Glomerular endothelial cell (primary cell): ENCODE measurements around the gene BICD1. TPM values are rescaled to one million over a fixed set of nuclear protein-coding genes. Genes with fewer than 3 reads are reported as not detected.

Experiments used
- DNase-seq: peaks from one replicate; pipeline ENCODE4 v3.0.0-alpha.2; 2011; ENCODE audit warnings: low read depth, low spot score; ENCODE audit errors: extremely low read depth
- total RNA-seq: library from RNA; depleted of rRNA; stranded (reverse); fragments of >200 nt; gene quantifications from 2 replicates; pipeline ENCODE4 v1.2.3, GENCODE V29; 2015

Gene BICD1
- total RNA-seq, 1 donor from 2014 or later, result 33.0 TPM

- no peak for DNase-seq
Measured at GRCh38 chr12:32100888-32101287, 5.8 kb upstream of the BICD1 start.

DNA sequence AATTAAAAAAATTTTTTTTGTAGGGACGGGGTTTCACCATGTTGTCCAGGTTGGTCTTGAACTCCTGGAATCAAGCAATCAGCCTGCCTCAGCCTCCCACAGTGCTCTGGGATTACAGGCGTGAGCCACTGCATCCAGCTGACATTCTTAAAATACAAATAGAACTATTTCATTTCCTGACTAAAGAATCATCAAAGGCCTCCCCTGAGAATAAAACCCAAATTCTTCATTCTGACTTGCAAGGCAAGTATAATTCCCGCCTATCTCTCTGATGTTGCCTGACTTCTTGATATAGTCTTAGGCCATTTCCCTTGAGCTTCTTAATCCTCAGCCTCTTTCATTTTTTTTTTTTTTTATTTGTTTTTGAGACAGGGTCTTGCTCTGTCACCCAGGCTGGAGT, 4.4 kb upstream of the BICD1 start:
- DNase-seq, result no peak

DNA sequence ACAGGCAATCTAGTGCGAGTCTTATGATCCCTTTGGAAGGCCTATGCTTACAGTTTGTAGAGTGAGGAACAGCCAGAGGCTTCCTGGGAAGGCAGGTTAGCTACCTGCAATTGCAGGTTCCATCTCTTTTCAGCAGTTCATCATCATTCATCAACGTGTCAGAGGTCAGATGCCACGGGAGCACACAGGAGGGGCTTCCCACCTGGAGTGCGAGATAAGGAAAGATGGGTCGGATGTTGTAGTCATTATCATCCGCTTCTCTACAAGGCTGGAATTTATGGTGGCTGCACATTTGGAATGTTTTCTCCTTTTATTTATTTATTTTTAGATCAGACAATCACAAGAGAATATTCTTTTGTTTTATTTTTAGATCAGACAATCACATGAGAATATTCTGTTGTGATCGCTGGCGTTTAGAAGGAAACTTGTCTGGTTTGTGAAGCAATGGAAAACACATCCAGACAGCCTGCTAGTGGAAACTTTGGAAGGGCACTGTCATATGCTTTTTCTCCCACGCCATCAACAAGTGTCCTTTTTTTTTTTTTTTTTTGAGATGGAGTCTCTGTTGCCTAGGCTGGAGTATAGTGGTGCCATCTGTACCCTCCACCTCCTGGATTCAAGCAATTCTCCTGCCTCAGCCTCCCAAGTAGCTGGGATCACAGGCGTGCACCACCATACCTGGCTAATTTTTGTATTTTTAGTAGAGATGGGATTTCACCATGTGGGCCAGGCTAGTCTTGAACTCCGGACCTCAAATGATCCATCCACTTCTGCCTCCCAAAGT, 1.9 kb upstream of the BICD1 start:
- no peak for DNase-seq

DNA sequence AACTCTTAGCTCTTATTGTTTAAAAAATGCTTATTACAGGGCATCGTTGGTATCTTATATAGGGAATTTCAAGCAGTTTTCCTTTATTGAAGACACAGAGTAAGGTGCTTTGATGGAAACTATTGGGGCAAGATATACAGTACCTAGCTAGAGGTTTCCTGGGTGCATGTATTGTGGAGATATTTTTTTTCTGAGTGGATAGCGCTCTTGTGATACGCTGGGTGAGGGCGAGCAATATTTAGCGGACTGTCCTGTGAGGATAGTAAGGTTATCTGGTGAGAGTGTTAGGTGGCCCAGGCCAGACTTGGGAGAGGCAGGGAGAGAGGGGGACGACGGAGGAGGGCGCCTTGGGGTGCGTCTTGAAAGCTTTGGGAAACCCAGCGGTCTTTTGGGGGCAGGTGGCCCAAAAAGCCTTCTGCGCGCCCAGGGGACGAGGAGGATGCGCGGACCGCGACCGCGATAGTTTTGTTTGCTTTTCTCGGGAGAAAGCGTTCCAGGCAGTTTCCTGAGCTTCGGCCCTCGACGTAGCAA, 596 bp upstream of the BICD1 start:
- DNase-seq, result no peak

DNA sequence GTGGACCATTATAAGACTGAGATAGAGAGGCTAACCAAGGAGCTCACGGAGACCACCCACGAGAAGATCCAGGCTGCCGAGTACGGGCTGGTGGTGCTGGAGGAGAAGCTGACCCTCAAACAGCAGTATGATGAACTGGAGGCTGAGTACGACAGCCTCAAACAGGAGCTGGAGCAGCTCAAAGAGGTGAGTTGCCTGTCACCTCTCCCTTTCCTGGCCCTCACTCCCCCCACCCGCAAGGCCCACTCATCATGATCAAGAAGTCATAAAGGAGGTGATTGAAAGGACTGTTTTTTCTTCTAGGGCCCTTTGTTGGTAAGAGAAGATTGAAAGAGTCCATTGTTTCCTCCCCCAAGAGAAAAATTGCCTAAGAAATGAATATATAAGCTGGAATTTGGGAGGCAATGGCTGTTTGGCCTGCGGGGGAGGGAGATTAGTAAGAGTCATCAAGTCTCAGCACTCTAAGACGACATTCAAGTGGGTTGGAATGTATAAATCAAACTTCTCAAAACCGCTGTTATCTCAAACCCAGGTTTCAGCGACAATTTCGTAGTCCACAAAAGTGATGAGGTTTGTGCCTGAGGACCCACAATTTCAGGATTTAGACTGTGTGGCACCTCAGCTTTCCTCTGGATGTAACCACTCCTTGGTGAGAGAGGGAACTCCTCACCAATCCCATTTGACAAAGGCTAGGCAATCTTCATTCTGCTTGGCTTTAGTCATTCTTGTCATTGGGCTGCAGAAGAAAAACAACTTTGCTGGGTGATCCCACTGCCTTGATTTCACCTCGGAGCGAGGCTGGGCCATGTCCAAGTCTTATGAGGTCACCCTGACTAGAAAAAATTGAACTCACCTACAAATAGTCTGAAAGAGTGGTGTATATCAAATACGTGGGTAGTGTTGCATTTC, 966 bp downstream of the BICD1 start:
- DNase-seq, result no peak

DNA sequence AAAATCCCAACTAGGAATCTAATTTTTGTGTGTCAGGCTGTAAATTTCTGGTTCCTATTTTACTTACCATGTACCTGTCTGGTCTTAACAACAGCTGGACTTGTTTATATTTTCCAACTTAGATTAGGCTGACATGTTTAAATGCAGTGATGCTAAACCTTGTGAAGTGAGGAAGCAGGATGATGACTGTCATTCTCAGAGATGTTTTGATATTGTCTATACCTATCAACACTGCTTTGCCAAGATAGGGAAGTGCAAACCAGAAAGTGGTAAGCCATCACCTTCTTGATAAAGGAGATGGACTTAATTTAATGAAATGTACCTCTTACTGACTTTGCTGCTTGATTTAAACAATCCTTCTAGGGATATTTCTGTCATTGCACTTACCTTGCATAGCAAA, 2.1 kb downstream of the BICD1 start:
- no peak for DNase-seq

- DNase-seq, result no peak
Measured at GRCh38 chr12:32110417-32110816, 3.8 kb downstream of the BICD1 start.

- no peak for DNase-seq
Measured at GRCh38 chr12:32110942-32111341, 4.3 kb downstream of the BICD1 start.

DNA sequence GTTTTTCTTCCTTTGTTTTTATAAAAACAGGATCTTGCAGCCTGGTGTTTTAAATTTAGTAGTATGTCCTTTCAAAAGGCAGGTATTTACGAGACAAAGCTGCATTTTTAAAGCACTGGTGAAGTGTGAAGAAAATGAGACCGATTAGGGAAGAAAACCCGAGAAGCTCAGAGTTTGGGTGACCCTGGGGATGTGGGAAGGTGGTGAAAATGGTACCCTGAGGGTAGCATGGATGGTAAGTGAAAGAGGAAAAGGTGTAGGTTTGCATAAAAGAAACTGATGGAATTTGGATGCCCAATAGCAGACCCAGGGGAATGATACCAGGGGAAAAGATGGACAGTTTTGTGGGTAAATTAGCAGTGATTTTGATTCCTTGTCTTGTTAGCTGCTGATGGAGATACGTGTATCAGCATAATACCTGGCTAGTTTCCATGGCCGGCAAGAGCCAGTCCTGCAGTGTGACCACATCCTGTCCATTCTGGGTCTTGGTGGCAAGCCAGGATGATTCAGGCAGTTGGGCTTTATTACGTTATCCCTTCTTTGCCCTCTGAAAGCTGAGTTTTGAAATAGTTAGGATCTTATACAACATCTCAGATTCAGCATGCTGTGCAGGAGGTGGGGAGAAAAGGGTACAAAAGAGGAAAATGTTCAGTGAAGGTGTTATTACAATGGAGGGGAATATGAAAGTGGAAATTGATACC, 8.9 kb downstream of the BICD1 start:
- peak; percentile 76 for DNase-seq

DNA sequence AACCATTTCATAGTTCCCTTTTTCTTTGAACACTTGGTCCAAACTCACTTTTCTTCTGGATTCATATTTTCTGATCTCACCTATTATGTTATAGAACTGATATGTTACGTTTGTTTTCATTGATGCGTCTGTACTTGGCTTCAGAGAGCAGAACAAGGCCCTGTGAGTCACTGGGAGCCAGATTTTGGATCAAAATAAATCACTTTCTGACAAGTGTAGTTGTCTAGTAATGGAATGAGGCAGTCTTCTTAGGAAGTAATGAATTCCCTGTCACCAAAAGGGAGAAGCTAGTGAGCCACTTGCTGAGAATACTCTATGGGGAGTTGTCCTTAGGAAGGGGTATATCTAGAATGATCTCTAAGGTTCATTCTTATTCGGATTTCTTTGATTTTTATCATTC, 10.2 kb downstream of the BICD1 start:
- no peak for DNase-seq

DNA sequence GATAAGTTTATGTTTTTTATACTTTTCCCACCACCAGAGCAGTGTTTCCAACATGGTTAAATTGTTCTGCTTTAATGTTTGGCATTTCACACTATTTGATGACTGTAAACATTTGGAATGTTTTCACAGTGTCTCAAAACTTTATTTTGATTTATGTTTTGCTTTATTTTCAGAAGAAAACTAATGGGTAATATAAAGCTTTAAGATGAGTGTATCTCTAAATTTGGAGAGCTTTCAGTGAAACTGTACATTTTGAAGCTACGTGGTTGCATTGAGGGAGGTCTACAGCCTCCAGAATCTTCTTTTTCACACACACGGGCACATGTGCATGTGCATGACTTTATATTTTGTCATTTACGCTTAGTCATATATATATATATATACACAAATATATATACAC, 10.7 kb downstream of the BICD1 start:
- DNase-seq, result no peak

DNA sequence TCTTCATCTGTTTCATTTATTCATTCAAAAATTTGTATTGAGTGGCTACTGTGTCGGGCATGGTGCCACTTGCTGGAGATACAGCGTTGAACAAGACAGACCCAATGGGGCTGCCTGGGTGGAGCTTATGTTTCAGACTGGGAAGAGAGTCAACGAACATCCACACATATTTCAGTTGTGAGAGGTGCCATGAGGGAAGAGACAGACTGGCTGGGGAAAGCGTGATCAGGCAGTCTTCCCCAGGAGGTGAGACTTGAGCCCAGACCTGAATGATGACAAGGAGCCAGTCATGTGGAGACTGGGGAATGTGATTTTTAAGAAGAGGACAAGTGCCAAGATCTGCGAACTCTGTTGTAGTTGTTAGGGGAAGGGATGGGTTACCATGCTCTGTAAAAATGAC, 12.2 kb downstream of the BICD1 start:
- DNase-seq, result no peak

DNA sequence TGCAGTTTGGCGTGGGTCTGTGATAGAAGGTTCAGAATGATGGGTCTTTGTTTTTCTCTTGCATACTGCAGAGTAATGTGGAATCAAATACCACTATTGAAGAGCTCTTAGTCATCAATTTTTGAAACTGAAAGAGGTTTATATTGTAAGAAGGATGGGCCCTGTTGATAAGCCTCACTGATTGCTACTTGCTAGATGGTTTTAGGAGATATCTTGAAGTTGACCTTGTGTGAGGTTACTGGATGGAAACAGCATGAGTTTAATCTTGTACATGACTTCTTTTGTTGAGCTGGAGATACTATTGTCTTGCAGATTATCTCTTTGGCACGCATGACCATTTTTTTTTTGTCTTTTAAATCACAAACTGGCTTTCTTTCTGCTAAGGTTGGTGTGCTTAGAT, 13.8 kb downstream of the BICD1 start:
- no peak for DNase-seq

GRCh38 chr12:32124637-32125036, 18.0 kb downstream of the BICD1 start:
- no peak for DNase-seq

DNA sequence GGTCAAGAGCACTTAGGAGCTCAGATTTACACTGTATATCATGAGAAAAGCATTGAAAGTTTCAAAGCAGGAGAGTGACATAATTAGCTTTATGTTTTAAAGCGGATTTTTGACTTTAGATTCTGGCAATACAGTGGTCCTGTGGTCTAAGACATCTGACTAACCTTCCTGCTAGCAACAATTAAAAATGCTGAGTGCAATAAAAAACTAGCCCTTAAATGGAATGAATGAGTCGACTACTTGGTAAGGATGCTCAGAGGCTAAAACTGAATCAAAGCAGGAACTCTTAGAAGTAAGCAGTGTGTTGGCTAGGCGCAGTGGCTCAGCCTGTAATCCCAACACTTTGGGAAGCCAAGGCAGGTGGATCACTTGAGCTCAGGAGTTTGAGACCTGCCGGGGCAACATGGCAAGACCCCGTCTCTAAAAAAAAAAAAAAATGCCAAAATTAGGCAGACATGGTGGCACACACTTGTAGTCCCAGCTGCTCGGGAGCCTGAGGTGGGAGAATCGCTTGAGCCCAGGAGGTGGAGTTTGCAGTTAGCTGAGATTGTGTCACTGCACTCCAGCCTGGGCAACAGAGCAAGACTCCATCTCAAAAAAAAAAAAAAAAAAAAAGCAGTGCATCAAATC, 18.9 kb downstream of the BICD1 start:
- DNase-seq, result no peak

GRCh38 chr12:32126720-32127119, 20.1 kb downstream of the BICD1 start:
- DNase-seq, result no peak

DNA sequence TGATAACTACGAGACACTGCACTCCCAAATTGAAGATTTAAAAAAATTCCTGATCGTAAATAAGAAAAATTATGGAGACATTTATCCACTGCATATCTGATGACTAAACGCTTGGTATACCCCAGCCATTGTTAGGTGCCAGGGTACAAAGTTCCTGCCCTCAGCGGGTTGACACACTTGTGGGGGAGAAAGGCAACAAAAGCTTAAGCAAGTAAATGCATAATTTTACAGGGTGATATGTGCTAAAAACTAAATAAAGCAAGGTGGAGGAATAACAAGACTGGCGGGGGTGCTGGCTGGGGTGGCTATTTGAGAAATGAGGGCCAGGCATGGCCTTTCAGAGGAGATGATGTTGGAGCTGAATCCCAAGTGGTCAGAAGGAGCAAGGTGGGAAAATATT, 25.0 kb downstream of the BICD1 start:
- no peak for DNase-seq

GRCh38 chr12:32134101-32134888, 27.6 kb downstream of the BICD1 start:
- DNase-seq, result no peak

DNA sequence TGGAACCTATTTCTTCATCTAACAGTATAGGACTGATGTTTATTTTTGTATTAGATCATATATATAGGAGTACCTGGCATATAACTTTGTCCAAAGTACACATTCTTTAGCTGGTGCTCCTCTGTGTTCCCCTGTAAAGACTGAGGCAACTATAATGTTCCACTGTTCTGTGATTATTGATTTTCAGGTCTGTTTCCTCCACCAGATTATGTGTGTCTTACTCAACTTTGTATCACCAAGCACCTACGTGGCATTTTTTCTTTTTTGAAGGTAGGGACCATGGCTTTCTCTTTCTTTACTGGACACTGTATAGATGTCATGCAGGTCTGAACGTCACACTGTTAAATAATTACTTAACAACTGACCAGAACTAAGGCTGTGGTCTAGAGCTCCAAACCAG, 29.3 kb downstream of the BICD1 start:
- DNase-seq, result no peak

DNA sequence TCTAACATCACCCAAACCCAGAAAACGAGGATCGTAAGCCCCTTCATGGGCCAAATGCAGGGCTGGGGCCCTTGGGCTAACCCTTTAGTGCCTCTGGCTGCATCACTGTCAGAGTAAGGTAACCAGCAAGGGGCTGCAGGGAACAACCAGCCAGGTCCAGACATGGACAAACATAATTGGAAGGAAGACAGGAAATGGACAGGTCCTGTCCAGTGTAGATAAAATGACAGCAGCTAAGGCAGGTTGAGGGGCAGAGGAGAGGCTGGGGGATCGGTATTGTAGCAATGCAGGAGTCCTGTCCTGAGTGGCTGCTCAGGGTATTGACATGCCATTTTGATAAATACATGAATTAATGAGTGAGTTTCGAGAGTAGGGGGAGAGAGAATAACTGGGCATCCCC, 29.8 kb downstream of the BICD1 start:
- no peak for DNase-seq
